Activated T-helper 17 cell treated with anti-CD3 and anti-CD28 coated beads, Interleukin-2, amount 50 U/mL, for 72 hours (primary cell): Measurements from ENCODE around the gene ALOX5. TPM values are rescaled to one million over a fixed set of nuclear protein-coding genes. Genes with fewer than 3 reads are reported as not detected.
"Not testable (repeated sequence)": the region's sequence is repeated elsewhere in the genome, so short reads cannot be mapped to it uniquely, and the experiment has no call there.

Experiments used
- ATAC-seq: fragments of 150-1000 bp; cut with Tn5 transposase; replicated peaks from 2 replicates; pipeline ENCODE4 v1.10.0; 2021; ENCODE audit warnings: mild to moderate bottlenecking, moderate library complexity
- H3K27ac Mint-ChIP-seq: one replicate; pipeline ENCODE4 v1.8.0; 2022; ENCODE audit warnings: mixed read lengths
- H3K27me3 Mint-ChIP-seq: one replicate; pipeline ENCODE4 v1.8.0; 2022; ENCODE audit warnings: mixed read lengths
- H3K36me3 Mint-ChIP-seq: one replicate; pipeline ENCODE4 v1.8.0; 2022; ENCODE audit warnings: low read depth, mild to moderate bottlenecking, mixed read lengths
- H3K4me1 Mint-ChIP-seq: one replicate; pipeline ENCODE4 v1.8.0; 2022; ENCODE audit warnings: mixed read lengths
- H3K4me3 Mint-ChIP-seq: one replicate; pipeline ENCODE4 v1.8.0; 2022; ENCODE audit warnings: mild to moderate bottlenecking, mixed read lengths
- H3K9me3 Mint-ChIP-seq: one replicate; pipeline ENCODE4 v1.8.0; 2022; ENCODE audit warnings: mixed read lengths
- total RNA-seq, 2 donors: library from RNA; stranded (reverse); gene quantifications; one replicate each; pipeline ENCODE4 v1.2.3, GENCODE V29; 2022

Gene ALOX5
- total RNA-seq, result 1 to 10 TPM; 4.0 to 7.9 TPM

- peak within 1 kb of the TSS; percentile 87 for H3K4me3 Mint-ChIP-seq
- H3K27ac Mint-ChIP-seq, result peak within 1 kb of the TSS; percentile 74
- H3K9me3 Mint-ChIP-seq, result no peaks in the 10 kb centered on the region
- H3K27me3 Mint-ChIP-seq, result no peaks in the 10 kb centered on the region
- peak; percentile 64 for ATAC-seq
- no peaks in the 10 kb centered on the region for H3K36me3 Mint-ChIP-seq
- H3K4me1 Mint-ChIP-seq, result peaks cover 8% of the 10 kb centered on the region
These were observed at the start of gene ALOX5 for GRCh38 chr10:45373576-45374349. Gene ALOX5, plus strand, starts transcription at chr10:45374216. Its CDS starts 64 bp downstream, at chr10:45374280.

GRCh38 chr10:45325116-45325515 lies 48.9 kb upstream of the ALOX5 start:
- H3K4me1 Mint-ChIP-seq, result no peaks in the 10 kb centered on the region
- peaks cover 4% of the 10 kb centered on the region for H3K27me3 Mint-ChIP-seq
- ATAC-seq, result no peak
- H3K36me3 Mint-ChIP-seq, result no peaks in the 10 kb centered on the region
- H3K9me3 Mint-ChIP-seq, result peaks cover 19% of the 10 kb centered on the region
- H3K4me3 Mint-ChIP-seq, result no peak overlapping the region
- H3K27ac Mint-ChIP-seq, result no peak overlapping the region

GRCh38 chr10:45326864-45327263 lies 47.2 kb upstream of the ALOX5 start:
- not testable (repeated sequence) for H3K27me3 Mint-ChIP-seq, H3K27ac Mint-ChIP-seq, H3K36me3 Mint-ChIP-seq, ATAC-seq, H3K4me1 Mint-ChIP-seq, H3K4me3 Mint-ChIP-seq
- H3K9me3 Mint-ChIP-seq, result peaks cover 13% of the 10 kb centered on the region

GRCh38 chr10:45331824-45332223 lies 42.2 kb upstream of the ALOX5 start:
- not testable (repeated sequence) for H3K4me1 Mint-ChIP-seq, H3K4me3 Mint-ChIP-seq, H3K36me3 Mint-ChIP-seq, H3K27ac Mint-ChIP-seq, ATAC-seq, H3K27me3 Mint-ChIP-seq
- peaks cover 13% of the 10 kb centered on the region for H3K9me3 Mint-ChIP-seq

GRCh38 chr10:45339894-45340293 lies 34.1 kb upstream of the ALOX5 start:
- H3K4me1 Mint-ChIP-seq, result no peaks in the 10 kb centered on the region
- H3K36me3 Mint-ChIP-seq, result no peaks in the 10 kb centered on the region
- ATAC-seq, result no peak
- no peak overlapping the region for H3K27ac Mint-ChIP-seq
- H3K27me3 Mint-ChIP-seq, result no peaks in the 10 kb centered on the region
- H3K9me3 Mint-ChIP-seq, result no peaks in the 10 kb centered on the region
- no peak overlapping the region for H3K4me3 Mint-ChIP-seq

GRCh38 chr10:45340420-45340819 lies 33.6 kb upstream of the ALOX5 start:
- H3K9me3 Mint-ChIP-seq, result not testable (repeated sequence)

GRCh38 chr10:45346652-45347335 lies 27.2 kb upstream of the ALOX5 start:
- H3K4me3 Mint-ChIP-seq, H3K9me3 Mint-ChIP-seq, ATAC-seq, H3K27ac Mint-ChIP-seq, H3K27me3 Mint-ChIP-seq, H3K4me1 Mint-ChIP-seq, H3K36me3 Mint-ChIP-seq: not testable (repeated sequence)

More at GRCh38 chr10:45340420-45340819, 33.6 kb upstream of the ALOX5 start:
- ATAC-seq, H3K27ac Mint-ChIP-seq, H3K27me3 Mint-ChIP-seq, H3K4me1 Mint-ChIP-seq, H3K36me3 Mint-ChIP-seq, H3K4me3 Mint-ChIP-seq: not testable (repeated sequence)

GRCh38 chr10:45347464-45347863 lies 26.6 kb upstream of the ALOX5 start:
- not testable (repeated sequence) for H3K4me1 Mint-ChIP-seq, H3K27me3 Mint-ChIP-seq, H3K27ac Mint-ChIP-seq, H3K36me3 Mint-ChIP-seq, ATAC-seq, H3K4me3 Mint-ChIP-seq, H3K9me3 Mint-ChIP-seq

GRCh38 chr10:45348196-45348765 lies 25.7 kb upstream of the ALOX5 start:
- H3K27ac Mint-ChIP-seq, H3K36me3 Mint-ChIP-seq, H3K4me1 Mint-ChIP-seq, H3K27me3 Mint-ChIP-seq, ATAC-seq, H3K9me3 Mint-ChIP-seq, H3K4me3 Mint-ChIP-seq: not testable (repeated sequence)

GRCh38 chr10:45353186-45353585 lies 20.8 kb upstream of the ALOX5 start:
- Mint-ChIP-seq H3K4me3 (peak overlapping the region; percentile 27), H3K36me3 (no peaks in the 10 kb centered on the region), H3K27ac (peak overlapping the region; percentile 82), H3K4me1 (peaks cover 14% of the 10 kb centered on the region), H3K9me3 (no peaks in the 10 kb centered on the region), H3K27me3 (no peaks in the 10 kb centered on the region)
- ATAC-seq, result peak; percentile 83

GRCh38 chr10:45354261-45354660 lies 19.8 kb upstream of the ALOX5 start:
- H3K36me3 Mint-ChIP-seq, result no peaks in the 10 kb centered on the region
- H3K4me3 Mint-ChIP-seq, result no peak overlapping the region
- no peak for ATAC-seq
- no peak overlapping the region for H3K27ac Mint-ChIP-seq
- H3K4me1 Mint-ChIP-seq, result peaks cover 14% of the 10 kb centered on the region
- no peaks in the 10 kb centered on the region for H3K27me3 Mint-ChIP-seq
- no peaks in the 10 kb centered on the region for H3K9me3 Mint-ChIP-seq

GRCh38 chr10:45355494-45355893 lies 18.5 kb upstream of the ALOX5 start:
- Mint-ChIP-seq H3K4me1 (peaks cover 14% of the 10 kb centered on the region), H3K27ac (no peak overlapping the region), H3K36me3 (no peaks in the 10 kb centered on the region), H3K9me3 (peaks cover 5% of the 10 kb centered on the region), H3K27me3 (peaks cover 7% of the 10 kb centered on the region), H3K4me3 (no peak overlapping the region)
- no peak for ATAC-seq

GRCh38 chr10:45358961-45359360 lies 15.1 kb upstream of the ALOX5 start:
- H3K36me3 Mint-ChIP-seq, H3K4me1 Mint-ChIP-seq, ATAC-seq, H3K9me3 Mint-ChIP-seq, H3K27ac Mint-ChIP-seq, H3K4me3 Mint-ChIP-seq, H3K27me3 Mint-ChIP-seq: not testable (repeated sequence)

GRCh38 chr10:45361983-45362799 lies 11.8 kb upstream of the ALOX5 start:
- not testable (repeated sequence) for H3K27ac Mint-ChIP-seq, H3K4me1 Mint-ChIP-seq, ATAC-seq, H3K4me3 Mint-ChIP-seq, H3K9me3 Mint-ChIP-seq, H3K36me3 Mint-ChIP-seq
- H3K27me3 Mint-ChIP-seq, result peaks cover 11% of the 10 kb centered on the region
